Measurements from ENCODE around the gene RNF223. TPM values are rescaled to one million over a fixed set of nuclear protein-coding genes. Genes with fewer than 3 reads are reported as not detected.

Gene RNF223
- total RNA-seq, 4 donors from 2014 or later, result not detected

- no peak for TF ChIP-seq CTCF (IDR thresholded peaks at IDR 0.05; ENCODE audit: low read depth)
Measured at GRCh38 chr1:1038694-1039093, 35.4 kb downstream of the RNF223 start.

GRCh38 chr1:1037366-1038327 lies 36.5 kb downstream of the RNF223 start:
- TF ChIP-seq CTCF (IDR thresholded peaks at IDR 0.05; ENCODE audit: low read depth), result no peak

GRCh38 chr1:1035291-1035943 lies 38.7 kb downstream of the RNF223 start:
- no peak for TF ChIP-seq CTCF (IDR thresholded peaks at IDR 0.05; ENCODE audit: low read depth)

GRCh38 chr1:1034439-1034781 lies 39.7 kb downstream of the RNF223 start:
- TF ChIP-seq CTCF (IDR thresholded peaks at IDR 0.05; ENCODE audit: low read depth), result no peak

- no peak for TF ChIP-seq CTCF (IDR thresholded peaks at IDR 0.05; ENCODE audit: low read depth)
Measured at GRCh38 chr1:1033731-1034438, 40.2 kb downstream of the RNF223 start.

- TF ChIP-seq CTCF (IDR thresholded peaks at IDR 0.05; ENCODE audit: low read depth), result no peak
Measured at GRCh38 chr1:1033009-1033587, 41.0 kb downstream of the RNF223 start.

All from subcutaneous adipose tissue (tissue), 4 donors.